LHCN-M2 (cell line): ENCODE measurements around the gene PXYLP1. TPM values are rescaled to one million over a fixed set of nuclear protein-coding genes. Genes with fewer than 3 reads are reported as not detected.
"Not testable (repeated sequence)": the region's sequence is repeated elsewhere in the genome, so short reads cannot be mapped to it uniquely, and the experiment has no call there.

Source experiments
- DNase-seq: peaks from one replicate; pipeline ENCODE4 v3.0.0-alpha.2; 2012; ENCODE audit warnings: low read depth
- total RNA-seq: library from RNA; depleted of rRNA; stranded (reverse); fragments of >200 nt; gene quantifications from 2 replicates; pipeline ENCODE4 v1.2.3, GENCODE V29; 2014

The PXYLP1 gene
- total RNA-seq, 1 experiment from 2014 or later, result 3.7 TPM

DNA sequence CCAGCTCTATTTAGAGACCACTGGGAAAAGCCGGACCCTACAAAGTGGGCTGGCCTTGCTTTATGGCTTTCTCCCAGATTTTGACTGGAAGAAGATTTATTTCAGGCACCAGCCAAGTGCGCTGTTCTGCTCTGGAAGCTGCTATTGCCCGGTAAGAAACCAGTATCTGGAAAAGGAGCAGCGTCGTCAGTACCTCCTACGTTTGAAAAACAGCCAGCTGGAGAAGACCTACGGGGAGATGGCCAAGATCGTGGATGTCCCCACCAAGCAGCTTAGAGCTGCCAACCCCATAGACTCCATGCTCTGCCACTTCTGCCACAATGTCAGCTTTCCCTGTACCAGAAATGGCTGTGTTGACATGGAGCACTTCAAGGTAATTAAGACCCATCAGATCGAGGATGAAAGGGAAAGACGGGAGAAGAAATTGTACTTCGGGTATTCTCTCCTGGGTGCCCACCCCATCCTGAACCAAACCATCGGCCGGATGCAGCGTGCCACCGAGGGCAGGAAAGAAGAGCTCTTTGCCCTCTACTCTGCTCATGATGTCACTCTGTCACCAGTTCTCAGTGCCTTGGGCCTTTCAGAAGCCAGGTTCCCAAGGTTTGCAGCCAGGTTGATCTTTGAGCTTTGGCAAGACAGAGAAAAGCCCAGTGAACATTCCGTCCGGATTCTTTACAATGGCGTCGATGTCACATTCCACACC lies 60.9 kb downstream of the PXYLP1 start:
- no peak for DNase-seq

- DNase-seq, result no peak
Observed at GRCh38 chr3:141294301-141294700, 62.7 kb downstream of the PXYLP1 start.

- peak; percentile 80 for DNase-seq
Observed at GRCh38 chr3:141294848-141295247, 63.2 kb downstream of the PXYLP1 start.

DNA sequence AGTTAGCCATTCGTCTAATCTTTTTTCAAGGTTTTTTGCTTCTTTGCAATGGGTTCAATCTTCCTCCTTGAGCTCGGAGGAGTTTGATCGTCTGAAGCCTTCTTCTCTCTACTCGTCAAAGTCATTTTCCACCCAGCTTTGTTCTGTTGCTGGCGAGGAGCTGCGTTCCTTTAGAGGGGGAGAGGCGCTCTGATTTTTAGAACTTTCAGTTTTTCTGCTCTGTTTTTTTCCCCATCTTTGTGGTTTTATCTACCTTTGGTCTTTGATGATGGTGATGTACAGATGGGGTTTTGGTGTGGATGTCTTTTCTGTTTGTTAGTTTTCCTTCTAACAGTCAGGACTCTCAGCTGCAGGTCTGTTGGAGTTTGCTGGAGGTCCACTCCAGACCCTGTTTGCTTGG lies 68.8 kb downstream of the PXYLP1 start:
- not testable (repeated sequence) for DNase-seq

GRCh38 chr3:141302364-141303141 lies 70.9 kb downstream of the PXYLP1 start:
- DNase-seq, result peak; percentile 49

- DNase-seq, result peak; percentile 85
Observed at GRCh38 chr3:141303481-141304223, 72.0 kb downstream of the PXYLP1 start.

GRCh38 chr3:141305436-141305835 lies 73.8 kb downstream of the PXYLP1 start:
- DNase-seq, result peak; percentile 69

GRCh38 chr3:141306276-141306675 lies 74.7 kb downstream of the PXYLP1 start:
- DNase-seq, result no peak

DNA sequence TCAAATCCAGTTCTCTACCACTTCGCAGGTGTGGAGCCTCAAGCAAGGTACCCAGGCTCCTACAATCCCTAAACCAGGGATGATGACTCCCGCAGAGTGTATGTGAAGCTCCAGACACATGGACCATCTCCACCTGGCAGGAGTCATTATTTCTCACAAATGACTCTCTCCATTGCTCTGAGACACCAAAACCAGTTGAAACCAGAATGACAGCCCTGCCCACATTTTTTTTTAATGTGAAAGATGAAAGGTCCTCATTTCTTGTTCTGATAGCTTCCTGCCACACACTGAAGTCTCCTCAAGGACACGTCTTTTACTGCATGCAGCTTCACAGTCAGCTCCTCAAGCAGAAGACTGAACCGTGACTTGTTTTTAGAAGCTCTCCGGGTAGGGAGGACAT lies 75.3 kb downstream of the PXYLP1 start:
- no peak for DNase-seq

GRCh38 chr3:141307351-141308059 lies 75.9 kb downstream of the PXYLP1 start:
- DNase-seq, result no peak

DNA sequence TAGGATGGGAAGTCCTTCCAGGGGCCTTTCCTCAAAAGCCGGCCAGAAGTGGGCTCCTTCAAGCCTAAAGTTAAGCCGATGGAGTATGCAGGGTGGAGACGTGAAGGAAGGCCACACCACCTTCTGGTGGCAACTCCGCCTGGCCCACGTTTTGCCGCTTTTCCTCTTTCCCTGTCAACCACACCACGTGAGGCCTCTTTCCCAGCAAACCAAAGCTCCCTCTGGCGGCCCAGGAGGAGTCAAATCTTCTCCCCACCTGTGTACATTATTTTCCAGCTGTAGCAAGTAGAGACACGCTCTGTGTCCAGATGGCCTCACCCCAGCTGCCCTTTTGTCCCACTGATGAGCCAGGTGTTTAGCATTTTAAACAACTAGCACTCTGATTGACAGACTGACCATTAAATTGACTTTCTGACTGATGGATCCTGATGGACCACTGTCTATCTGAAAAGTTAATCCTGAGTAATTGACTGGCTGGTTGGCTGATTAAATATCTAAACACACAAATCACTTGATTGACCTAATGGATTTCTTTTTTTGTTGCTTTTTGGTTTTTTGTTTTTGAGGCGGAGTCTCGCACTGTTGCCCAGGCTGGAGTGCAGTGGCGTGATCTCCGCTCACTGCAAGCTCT lies 77.1 kb downstream of the PXYLP1 start:
- DNase-seq, result peak; percentile 71

GRCh38 chr3:141311170-141311495 lies 79.5 kb downstream of the PXYLP1 start:
- no peak for DNase-seq

- DNase-seq, result peak; percentile 96
Observed at GRCh38 chr3:141311496-141312353, 80.1 kb downstream of the PXYLP1 start.

GRCh38 chr3:141312354-141313092 lies 80.9 kb downstream of the PXYLP1 start:
- no peak for DNase-seq

DNA sequence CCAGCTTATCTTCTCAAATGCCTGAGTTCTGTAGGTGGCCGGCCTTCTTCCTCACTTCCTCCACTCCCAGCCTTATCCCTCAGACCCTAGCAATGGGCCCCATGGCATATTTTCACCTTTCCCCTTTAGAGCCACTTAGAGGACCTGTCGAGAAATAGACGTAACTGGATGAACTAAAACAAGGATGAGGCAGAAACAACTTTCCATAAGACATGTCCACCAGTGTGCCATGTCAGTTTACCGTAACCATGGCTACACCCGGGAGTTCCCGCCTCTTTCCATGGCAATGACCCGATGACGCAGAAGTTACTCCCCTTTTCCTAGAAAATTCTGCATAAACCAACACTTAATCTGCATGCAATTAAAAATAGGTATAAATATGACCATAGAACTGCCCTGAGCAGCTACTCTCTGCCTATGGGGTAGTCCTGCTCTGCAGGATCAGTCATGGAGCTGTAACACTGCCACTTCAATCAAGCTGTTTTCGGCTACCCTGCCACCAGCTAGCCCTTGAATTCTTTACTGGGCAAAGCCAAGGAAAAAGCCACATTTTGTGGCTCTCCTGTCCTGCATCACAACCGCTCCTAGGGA lies 81.6 kb downstream of the PXYLP1 start:
- no peak for DNase-seq

DNA sequence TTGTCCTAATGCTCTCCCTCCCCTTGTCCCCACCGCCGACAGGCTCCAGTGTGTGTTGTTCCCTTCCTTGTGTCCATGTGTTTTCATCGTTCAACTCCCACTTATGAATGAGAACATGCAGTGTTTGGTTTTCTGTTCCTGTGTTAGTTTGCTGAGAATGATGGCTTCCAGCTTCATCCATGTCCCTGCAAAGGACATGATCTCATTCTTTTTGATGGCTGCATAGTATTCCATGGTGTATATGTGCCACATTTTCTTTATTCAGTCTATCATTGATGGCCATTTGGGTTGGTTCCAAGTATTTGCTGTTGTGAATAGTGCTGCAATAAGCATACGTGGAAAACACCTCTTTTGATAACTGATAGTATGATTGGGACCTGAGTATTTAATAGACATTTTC lies 82.8 kb downstream of the PXYLP1 start:
- DNase-seq, result not testable (repeated sequence)

DNA sequence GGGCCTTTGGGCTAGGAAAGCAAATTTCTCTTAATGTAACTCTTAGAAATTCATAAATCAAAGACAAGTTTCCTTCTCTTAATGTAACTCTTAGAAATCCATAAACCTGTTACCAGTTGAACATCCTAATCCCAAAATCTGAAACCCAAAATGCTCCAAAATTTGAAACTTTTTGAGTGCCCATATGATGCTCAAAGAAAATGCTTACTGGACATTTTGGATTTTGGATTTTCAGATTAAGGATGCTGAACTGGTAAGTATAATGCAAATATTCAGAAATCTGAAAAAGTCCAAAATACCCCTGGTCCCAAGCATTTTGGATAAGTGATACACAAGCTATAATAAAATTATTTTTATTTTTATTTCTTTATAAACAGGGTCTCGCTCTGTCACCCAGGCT lies 85.2 kb downstream of the PXYLP1 start:
- no peak for DNase-seq

- no peak for DNase-seq
Observed at GRCh38 chr3:141320399-141321108, 88.9 kb downstream of the PXYLP1 start.

DNA sequence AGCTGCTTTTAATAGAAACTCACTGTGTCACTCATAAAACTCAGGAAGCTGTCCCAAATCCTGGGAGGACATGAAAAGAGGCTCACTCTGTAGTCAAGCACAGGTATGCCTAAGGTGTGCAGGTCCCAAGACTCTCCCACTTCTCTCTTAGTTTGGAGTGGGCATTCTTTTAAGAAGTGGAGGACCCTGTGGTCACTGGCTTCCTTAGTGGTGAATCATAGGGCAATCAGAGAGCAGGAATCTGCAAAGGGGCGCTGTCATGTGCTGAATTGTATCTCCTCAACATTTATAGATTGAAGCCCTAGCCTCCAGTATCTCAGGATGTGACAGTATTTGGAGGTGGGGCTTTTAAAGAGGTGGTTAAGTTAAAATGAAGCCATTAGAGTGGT lies 89.5 kb downstream of the PXYLP1 start:
- peak; percentile 44 for DNase-seq
